ENCODE results near the gene PCNT. TPM values are rescaled to one million over a fixed set of nuclear protein-coding genes. Genes with fewer than 3 reads are reported as not detected.

Gene PCNT
- total RNA-seq, 3 donors from 2014 or later = 20.4 to 36.9 (median 26.1) TPM

DNA sequence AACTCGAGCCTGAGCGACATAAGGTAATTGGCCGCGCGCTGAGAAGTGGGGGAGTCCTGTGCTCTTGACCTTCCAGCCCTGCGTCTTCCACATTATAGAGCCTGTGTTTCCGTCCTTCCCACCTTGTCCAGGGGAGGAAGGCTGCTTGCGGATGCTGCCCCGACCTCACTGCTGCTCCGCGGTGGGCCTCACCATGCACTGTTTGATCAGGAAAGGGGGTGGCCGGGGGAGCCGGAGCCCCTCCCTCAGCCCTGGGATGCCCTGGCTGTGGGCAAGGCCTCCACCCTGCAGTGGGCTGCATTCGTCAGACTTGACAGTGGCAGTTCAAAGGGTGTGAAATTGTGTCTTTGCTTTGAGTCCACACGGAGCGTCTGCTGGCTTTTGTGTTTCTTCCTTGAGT lies 30.1 kb downstream of the PCNT start:
- Histone ChIP-seq H3K4me1 (ENCODE audit: low read depth) (no peaks in the 10 kb centered on the region), H3K4me3 (no peak overlapping the region), H3K9me3 (no peaks in the 10 kb centered on the region), H3K36me3 (ENCODE audit: low read depth) (peaks cover 8% of the 10 kb centered on the region)
- ATAC-seq (no peak), DNase-seq (no peak)
- intact Hi-C loops (cut with DNase I, micrococcal nuclease) = loop anchor here in 1 of 2 donors (10.0 kb wide), 1 partner anchor 61 kb away; no protein-coding TSS in a partner anchor
- TF ChIP-seq, protein P1, sequence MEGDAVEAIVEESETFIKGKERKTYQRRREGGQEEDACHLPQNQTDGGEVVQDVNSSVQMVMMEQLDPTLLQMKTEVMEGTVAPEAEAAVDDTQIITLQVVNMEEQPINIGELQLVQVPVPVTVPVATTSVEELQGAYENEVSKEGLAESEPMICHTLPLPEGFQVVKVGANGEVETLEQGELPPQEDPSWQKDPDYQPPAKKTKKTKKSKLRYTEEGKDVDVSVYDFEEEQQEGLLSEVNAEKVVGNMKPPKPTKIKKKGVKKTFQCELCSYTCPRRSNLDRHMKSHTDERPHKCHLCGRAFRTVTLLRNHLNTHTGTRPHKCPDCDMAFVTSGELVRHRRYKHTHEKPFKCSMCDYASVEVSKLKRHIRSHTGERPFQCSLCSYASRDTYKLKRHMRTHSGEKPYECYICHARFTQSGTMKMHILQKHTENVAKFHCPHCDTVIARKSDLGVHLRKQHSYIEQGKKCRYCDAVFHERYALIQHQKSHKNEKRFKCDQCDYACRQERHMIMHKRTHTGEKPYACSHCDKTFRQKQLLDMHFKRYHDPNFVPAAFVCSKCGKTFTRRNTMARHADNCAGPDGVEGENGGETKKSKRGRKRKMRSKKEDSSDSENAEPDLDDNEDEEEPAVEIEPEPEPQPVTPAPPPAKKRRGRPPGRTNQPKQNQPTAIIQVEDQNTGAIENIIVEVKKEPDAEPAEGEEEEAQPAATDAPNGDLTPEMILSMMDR (IDR thresholded peaks at IDR 0.05) = no peak

DNA sequence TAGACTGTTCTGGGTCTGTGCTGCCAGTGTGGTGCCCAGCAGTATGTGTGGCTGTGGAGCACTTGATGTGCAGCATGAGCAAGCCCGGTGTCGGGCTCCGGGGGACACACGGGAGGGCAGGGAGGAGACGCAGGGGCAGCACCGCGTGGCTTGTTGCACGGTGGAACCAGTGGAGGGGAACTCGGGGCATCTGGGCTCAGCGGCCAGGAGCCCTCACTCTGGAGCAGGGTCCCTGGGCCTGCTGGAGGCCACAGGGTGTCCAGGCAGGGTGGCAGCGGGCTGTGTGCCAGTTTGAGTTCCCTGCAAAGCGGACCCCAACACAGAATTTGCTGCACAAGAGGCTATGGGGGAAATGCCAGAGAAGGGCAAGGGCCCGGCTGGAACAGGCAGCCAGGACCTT lies 30.6 kb downstream of the PCNT start:
- Histone ChIP-seq H3K4me3 (no peak overlapping the region), H3K36me3 (ENCODE audit: low read depth) (peaks cover 8% of the 10 kb centered on the region), H3K4me1 (ENCODE audit: low read depth) (no peaks in the 10 kb centered on the region), H3K9me3 (no peaks in the 10 kb centered on the region)
- intact Hi-C loops (cut with DNase I, micrococcal nuclease) = loop anchor here in 1 of 2 donors (10.0 kb wide), 1 partner anchor 60 kb away; no protein-coding TSS in a partner anchor
- DNase-seq (no peak), ATAC-seq (no peak)
- TF ChIP-seq, protein P1 (IDR thresholded peaks at IDR 0.05) = no peak

DNA sequence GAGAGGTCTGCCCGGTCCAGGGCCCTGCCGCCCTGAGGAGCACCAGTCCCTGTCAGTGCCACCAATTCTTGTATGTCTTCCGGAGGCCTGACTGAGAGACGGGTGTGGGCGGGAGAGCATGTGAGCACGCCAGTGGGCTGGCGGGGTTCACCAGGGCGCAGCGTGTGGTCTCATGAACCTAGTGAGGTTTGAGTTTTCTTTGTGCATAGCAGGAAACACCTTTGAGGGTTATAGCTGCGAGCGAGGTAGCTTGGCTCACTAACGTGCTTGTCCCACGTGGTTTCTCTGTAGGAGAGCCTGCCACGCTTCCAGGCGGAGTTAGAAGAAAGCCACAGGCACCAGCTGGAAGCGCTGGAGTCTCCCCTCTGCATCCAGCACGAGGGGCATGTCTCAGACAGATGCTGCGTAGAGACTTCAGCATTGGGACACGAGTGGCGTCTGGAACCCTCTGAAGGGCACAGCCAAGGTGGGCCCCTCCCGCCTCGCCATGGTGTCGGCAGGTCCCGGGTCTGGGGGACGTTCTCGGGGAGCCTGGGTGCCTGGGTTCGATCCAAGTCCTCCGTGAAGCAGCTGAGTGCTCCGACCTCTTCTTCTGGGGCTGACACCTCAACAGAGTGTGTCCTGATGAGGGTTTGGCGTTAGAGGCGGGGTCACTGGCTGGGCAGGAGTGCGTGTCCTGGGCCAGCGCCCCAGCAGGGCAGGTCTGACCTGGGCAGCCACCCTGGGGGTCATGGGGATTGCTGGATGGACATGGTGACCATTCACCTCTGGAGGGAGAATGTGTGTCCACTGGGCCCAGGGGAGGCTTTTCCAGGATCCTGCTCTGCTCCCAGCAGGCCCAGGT lies 31.4 kb downstream of the PCNT start:
- Histone ChIP-seq H3K9me3 (no peaks in the 10 kb centered on the region), H3K4me1 (ENCODE audit: low read depth) (no peaks in the 10 kb centered on the region), H3K36me3 (ENCODE audit: low read depth) (peaks cover 8% of the 10 kb centered on the region), H3K4me3 (no peak overlapping the region)
- ATAC-seq (no peak), DNase-seq (no peak)
- TF ChIP-seq, protein P1 (IDR thresholded peaks at IDR 0.05) = no peak
- intact Hi-C loops (cut with DNase I, micrococcal nuclease) = loop anchor here in 1 of 2 donors (10.0 kb wide), 1 partner anchor 59 kb away; no protein-coding TSS in a partner anchor

DNA sequence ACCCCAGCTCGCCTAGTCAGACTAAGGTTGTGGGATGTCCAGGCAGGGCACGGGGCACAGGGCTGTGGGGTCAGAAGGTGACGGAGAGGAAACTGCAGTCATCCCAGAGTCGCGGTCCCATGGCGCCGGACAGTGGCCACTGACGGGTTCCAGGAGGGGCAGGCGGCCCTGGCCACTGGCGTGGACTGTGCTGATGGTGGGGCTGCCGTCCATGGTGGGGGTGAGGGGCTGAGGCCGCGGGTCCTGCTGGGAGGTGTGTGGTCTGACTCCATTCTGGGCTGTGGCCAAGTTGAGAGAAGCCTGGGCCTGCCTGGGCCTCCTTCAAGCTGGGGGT lies 32.0 kb downstream of the PCNT start:
- Histone ChIP-seq H3K4me3 (no peak overlapping the region), H3K9me3 (no peaks in the 10 kb centered on the region), H3K36me3 (ENCODE audit: low read depth) (peaks cover 8% of the 10 kb centered on the region), H3K4me1 (ENCODE audit: low read depth) (no peaks in the 10 kb centered on the region)
- no peak for ATAC-seq
- intact Hi-C loops (cut with DNase I, micrococcal nuclease) = loop anchor here in 1 of 2 donors (10.0 kb wide), 1 partner anchor 59 kb away; no protein-coding TSS in a partner anchor
- TF ChIP-seq, protein P1 (IDR thresholded peaks at IDR 0.05) = no peak
- DNase-seq = no peak

DNA sequence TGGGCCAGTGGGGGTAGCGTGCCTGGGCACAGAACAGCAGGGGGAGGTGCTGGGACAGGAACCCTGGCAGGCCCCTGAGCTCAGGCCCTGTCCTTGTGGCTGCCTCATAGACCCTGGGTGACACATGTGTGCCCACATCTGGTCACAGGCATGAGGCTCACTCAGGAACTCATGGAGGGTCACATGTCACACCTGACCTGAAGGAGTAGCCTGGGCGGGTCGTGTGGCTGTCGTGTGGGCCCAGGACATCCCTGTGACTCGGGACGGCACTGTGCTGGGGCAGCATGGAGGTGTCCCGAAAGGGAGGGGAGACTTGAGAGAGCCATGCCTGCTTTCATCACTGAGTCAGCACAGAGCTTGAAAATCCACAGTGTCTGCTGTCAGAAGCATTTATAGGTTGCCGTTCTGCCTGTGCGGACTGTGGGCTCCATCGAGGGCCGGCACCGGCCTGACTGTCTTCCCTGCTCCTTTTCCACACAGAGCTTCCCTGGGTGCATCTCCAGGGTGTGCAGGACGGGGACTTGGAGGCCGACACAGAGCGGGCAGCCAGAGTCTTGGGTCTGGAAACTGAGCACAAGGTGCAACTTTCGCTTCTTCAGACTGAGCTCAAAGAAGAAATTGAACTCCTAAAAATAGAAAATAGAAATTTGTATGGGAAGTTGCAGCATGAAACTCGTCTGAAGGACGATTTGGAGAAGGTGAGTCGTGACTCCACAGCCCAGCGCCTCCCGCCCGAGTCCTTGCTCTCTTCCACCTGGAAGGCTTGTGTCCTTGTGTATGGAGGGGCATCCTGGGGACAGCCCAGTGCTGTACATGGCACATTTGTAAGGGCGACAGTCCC lies 32.8 kb downstream of the PCNT start:
- H3K9me3 ChIP-seq = no peaks in the 10 kb centered on the region
- ATAC-seq = no peak
- H3K4me3 ChIP-seq = no peak overlapping the region
- no peaks in the 10 kb centered on the region for H3K4me1 ChIP-seq (ENCODE audit: low read depth)
- DNase-seq = no peak
- intact Hi-C loops (cut with DNase I, micrococcal nuclease) = loop anchor here in 1 of 2 donors (10.0 kb wide), 1 partner anchor 58 kb away; no protein-coding TSS in a partner anchor
- H3K36me3 ChIP-seq (ENCODE audit: low read depth) = peaks cover 8% of the 10 kb centered on the region
- TF ChIP-seq, protein P1 (IDR thresholded peaks at IDR 0.05) = no peak
